Stomach smooth muscle (tissue), 2 donors: Measurements from ENCODE around the gene SNX1.
"Not testable (repeated sequence)": the region's sequence is repeated elsewhere in the genome, so short reads cannot be mapped to it uniquely, and the experiment has no call there.

Source experiments
- H3K27ac ChIP-seq: one replicate; pipeline ENCODE4 v1.7.0; 2013; ENCODE audit warnings: mild to moderate bottlenecking, low read length, inconsistent platforms
- H3K27me3 ChIP-seq, 2 donors: one replicate each; pipeline ENCODE4 v1.7.0; 2013; ENCODE audit warnings: low read length in 2 of 2; ENCODE audit not compliant: insufficient read depth in 2 of 2, control insufficient read depth in 1 of 2
- H3K36me3 ChIP-seq, 2 donors: one replicate each; pipeline ENCODE4 v1.7.0; 2013; ENCODE audit warnings: low read length in 2 of 2; ENCODE audit not compliant: control insufficient read depth in 2 of 2, insufficient read depth in 2 of 2
- H3K4me1 ChIP-seq: one replicate; pipeline ENCODE4 v1.7.0; 2013; ENCODE audit warnings: low read length; ENCODE audit not compliant: control insufficient read depth, insufficient read depth
- H3K4me3 ChIP-seq, 2 donors: one replicate each; pipeline ENCODE4 v1.7.0; 2013; ENCODE audit warnings: low read length in 2 of 2
- H3K9ac ChIP-seq, 2 donors: one replicate each; pipeline ENCODE4 v1.7.0; 2013; ENCODE audit warnings: low read length in 2 of 2, mild to moderate bottlenecking in 1 of 2
- H3K9me3 ChIP-seq, 2 donors: one replicate each; pipeline ENCODE4 v1.7.0; 2013; ENCODE audit warnings: low read length in 2 of 2; ENCODE audit not compliant: control insufficient read depth in 2 of 2
- donor health status: healthy.
- donor health status: Pancreatic carcinoma.

The SNX1 gene, protein sequence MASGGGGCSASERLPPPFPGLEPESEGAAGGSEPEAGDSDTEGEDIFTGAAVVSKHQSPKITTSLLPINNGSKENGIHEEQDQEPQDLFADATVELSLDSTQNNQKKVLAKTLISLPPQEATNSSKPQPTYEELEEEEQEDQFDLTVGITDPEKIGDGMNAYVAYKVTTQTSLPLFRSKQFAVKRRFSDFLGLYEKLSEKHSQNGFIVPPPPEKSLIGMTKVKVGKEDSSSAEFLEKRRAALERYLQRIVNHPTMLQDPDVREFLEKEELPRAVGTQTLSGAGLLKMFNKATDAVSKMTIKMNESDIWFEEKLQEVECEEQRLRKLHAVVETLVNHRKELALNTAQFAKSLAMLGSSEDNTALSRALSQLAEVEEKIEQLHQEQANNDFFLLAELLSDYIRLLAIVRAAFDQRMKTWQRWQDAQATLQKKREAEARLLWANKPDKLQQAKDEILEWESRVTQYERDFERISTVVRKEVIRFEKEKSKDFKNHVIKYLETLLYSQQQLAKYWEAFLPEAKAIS

DNA sequence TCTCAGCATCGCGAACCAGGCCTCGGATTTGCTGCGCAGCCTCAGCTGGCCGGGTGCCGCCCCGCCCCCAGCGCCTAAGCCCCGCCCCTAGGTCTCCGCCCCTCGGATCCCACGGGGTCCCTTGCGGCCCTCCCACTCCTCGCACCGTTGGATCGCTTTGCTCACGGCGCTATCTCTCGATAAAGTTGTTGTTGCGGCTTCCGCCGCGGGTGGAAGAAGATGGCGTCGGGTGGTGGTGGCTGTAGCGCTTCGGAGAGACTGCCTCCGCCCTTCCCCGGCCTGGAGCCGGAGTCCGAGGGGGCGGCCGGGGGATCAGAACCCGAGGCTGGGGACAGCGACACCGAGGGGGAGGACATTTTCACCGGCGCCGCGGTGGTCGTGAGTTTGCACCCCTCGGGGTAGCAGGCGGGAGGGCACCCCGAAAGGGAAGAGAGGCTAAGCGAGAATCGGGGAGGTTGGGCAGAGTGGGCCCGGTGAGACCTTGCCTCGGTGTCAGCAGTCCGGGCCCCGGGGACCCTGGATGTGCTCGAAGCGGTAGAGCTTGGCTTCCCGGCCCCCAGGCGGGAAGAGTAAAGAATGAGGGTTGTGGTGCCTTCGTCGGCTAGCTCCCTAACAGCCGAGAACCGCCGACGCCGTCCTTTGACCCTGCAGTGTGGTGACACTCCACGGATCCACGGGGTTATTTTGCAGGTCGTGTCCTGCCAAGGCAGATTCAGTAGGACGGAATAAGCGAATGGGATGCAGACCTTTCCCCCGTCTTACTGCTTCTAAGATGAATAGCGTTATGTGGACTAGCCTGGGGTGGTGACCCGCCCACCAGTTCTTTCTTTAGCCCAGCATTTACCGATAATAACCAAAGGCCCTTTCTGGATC lies at the start of gene SNX1:
SNX1 (plus strand) TSS at position 188 of the 873 bp plus-strand sequence; CDS start at position 220, 32 bp downstream.
- peaks cover 38% of the 10 kb centered on the region for H3K4me1 ChIP-seq
- peak within 1 kb of the TSS; percentile 88 to 93 for H3K9ac ChIP-seq
- peak within 1 kb of the TSS; percentile 93 to 98 for H3K4me3 ChIP-seq
- no peaks in the 10 kb centered on the region for H3K9me3 ChIP-seq
- H3K36me3 ChIP-seq: no peaks in the 10 kb centered on the region
- peak within 1 kb of the TSS; percentile 90 for H3K27ac ChIP-seq
- no peaks in the 10 kb centered on the region for H3K27me3 ChIP-seq

DNA sequence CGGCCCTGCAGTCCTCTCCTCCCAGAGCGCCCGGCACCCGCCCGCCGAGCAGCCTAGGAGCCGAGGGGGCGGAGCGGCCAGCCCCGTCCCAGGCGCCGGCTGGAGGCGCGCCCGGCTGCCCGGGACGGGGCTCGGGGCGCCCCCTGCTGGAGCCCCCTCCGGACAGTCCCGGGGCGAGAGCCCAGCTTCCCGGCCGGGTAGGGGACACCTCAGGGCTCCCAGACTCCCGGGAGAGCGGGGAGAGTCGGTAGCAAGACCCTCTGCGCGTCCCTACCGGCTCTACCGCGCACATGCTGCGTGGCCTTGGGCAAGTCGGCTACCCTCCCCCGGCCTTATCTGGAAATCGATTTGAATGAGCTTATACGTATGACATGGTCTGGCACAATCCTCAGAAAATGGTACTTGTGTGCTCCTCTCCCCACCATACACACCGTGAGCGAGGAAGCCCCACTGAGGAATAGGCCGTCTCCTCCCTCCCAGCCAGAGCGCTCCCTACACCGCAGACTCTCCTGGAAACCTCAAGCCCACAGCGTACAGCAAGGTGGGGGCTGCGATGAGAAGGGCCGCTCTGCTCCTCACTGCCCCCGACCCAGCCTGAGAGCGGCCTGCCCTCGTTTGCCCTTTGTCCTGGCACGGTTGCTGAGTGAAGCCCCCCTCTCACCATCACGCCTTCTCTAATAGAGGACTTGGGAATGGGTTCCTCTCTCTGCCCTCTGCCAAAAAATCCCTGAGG lies 49.2 kb upstream of the SNX1 start, which contains the start of gene DAPK2:
DAPK2 (minus strand) TSS at position 65 of the 733 bp plus-strand sequence. CDS start 6,224 bp downstream, outside the sequence.
- Histone ChIP-seq H3K27ac (no peak within 1 kb of the TSS), H3K36me3 (no peaks in the 10 kb centered on the region), H3K4me1 (peaks cover 8% of the 10 kb centered on the region), H3K27me3 (peaks cover 6% of the 10 kb centered on the region in 2 donors), H3K9ac (peak within 1 kb of the TSS; percentile 25 to 51), H3K4me3 (peak within 1 kb of the TSS; percentile 33 to 71), H3K9me3 (no peaks in the 10 kb centered on the region)

DNA sequence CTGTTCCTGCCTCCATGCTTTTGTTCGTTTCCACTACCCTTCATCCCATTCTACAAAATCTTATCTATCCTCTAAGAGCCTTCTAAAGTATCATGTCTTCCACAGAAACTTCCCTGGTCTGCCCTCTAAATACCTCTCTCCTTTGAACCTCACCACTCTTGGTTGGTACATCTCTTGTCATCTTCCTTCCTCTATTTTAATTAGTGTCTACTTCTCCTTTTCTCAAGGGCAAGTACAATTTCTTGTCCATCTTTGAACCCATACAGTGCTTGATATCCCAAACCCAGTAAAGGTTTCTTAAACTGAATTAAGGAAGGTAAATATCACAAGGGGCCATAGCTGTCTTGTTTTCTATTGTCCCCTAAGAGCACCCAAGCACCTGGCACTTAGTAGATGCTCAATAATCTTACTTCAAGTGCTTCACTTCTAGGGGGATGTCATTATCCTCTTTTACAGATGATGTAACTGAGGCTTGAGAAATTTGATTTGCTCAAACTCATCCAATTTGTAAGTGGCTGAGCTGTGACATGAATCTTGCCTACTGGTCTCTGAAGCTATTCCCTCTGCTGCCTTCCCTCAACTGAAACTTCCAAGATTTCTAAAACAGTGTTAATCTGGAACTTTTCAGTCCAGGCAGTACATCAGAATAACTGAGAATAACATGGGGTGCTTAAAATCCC lies 46.9 kb upstream of the SNX1 start:
- H3K4me1 ChIP-seq: peaks cover 8% of the 10 kb centered on the region
- H3K9ac ChIP-seq: no peak overlapping the region
- no peaks in the 10 kb centered on the region for H3K36me3 ChIP-seq
- H3K4me3 ChIP-seq: no peak overlapping the region
- H3K27ac ChIP-seq: no peak overlapping the region
- no peaks in the 10 kb centered on the region for H3K9me3 ChIP-seq
- H3K27me3 ChIP-seq: peaks cover 6% of the 10 kb centered on the region in 2 donors

DNA sequence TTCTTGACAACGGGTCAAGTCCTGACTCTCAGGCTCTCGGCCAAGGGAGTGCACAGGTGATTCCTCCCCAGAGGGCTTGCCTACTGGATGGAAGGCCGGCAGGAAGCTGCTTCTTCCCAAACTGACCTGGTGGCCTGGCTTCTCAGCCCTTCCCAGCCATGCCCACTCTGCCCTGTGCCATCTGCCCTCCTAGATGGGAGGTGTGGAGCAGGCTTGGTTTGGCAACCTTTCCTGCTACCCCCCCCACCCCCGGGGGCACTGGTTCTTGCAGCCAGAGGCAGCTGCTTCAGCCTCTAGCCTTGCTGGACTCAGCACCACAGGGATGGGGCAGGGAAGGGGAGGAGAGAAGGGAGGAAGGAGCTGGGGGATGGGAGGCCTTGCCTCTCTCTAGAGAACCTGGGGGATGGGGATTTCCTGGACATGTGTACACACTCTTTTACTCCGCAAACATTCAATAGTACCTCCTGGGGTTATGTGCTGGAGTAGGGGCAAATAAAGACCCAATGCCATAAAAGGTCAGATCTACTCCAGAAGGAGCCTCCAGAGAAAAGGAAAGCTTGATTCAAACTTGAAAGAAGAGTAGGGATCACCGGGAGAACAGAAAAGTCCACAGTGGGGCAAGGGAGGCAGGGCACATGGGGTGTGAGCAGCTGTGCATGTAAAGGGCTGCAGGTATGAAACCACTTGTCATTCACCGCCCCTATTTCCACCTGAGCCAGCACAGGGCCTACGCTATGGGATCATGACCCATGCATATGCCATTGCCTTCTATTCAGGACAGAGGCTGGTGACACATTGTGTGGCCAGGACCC lies 45.3 kb upstream of the SNX1 start:
- no peaks in the 10 kb centered on the region for H3K9me3 ChIP-seq
- no peak overlapping the region for H3K4me3 ChIP-seq
- peaks cover 8% of the 10 kb centered on the region for H3K4me1 ChIP-seq
- H3K9ac ChIP-seq: no peak overlapping the region
- no peaks in the 10 kb centered on the region for H3K36me3 ChIP-seq
- peaks cover 3 to 6% of the 10 kb centered on the region in 2 donors for H3K27me3 ChIP-seq
- H3K27ac ChIP-seq: no peak overlapping the region

DNA sequence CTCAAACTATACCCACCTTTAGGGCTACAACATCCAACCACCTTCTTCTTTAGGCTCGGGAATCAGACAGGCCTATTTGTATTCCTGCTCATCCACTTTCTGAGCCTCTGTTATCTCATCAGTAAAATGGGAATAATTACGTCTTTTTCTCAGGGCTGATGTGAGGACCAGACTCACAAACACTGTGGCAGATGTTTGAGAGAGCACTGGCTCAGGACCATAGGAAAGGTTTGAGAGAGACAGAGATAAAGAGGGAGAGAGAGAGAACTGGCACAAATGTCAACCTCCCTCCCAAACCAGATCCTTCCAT lies 44.7 kb upstream of the SNX1 start:
- Histone ChIP-seq H3K27me3 (peaks cover 0 to 6% of the 10 kb centered on the region in 2 donors), H3K4me3 (no peak overlapping the region), H3K9me3 (no peaks in the 10 kb centered on the region), H3K27ac (no peak overlapping the region), H3K4me1 (peaks cover 8% of the 10 kb centered on the region), H3K9ac (no peak overlapping the region), H3K36me3 (no peaks in the 10 kb centered on the region)

DNA sequence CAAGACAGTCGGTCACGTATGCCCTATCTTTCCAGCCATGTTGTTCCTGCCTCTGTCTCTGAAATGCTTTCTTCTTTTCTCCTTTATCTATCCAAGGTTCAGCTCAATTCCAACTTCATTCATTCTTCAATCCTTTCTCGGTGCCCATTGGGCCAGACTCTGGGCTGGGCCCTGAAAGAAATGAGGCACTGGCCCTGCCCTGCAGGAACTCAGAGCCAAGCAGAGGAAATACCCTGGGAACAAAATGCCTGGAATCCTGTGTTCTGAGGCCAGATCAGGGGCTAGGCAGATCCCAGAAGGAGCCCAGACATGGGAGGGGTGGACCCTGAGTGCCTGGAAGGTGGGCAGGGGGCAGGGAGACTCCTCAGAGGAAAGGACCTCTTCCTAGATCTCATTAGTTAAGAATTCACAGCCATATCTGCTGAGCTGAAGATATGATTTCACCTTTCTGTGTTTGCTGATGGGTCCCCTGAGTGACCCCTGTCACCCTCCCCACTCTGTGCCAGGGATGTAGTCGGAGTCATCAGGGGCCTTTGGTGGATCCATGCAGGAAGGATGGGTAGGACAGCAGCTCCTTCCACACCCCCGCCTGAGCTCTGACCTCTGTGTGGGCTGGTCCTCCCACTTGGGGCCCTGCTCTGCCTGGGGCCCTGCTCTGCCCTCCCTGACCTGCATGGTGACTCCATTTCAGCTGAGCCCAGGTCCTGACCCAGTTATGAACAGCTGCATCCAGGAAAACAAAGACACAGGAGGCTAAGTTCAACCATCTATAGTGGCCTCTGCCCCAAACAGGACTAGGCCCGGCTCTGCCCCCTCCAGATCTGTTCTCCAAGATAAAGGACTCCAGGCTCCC lies 44.1 kb upstream of the SNX1 start:
- Histone ChIP-seq H3K27ac (no peak overlapping the region), H3K9ac (no peak overlapping the region), H3K27me3 (peaks cover 0 to 6% of the 10 kb centered on the region in 2 donors)

DNA sequence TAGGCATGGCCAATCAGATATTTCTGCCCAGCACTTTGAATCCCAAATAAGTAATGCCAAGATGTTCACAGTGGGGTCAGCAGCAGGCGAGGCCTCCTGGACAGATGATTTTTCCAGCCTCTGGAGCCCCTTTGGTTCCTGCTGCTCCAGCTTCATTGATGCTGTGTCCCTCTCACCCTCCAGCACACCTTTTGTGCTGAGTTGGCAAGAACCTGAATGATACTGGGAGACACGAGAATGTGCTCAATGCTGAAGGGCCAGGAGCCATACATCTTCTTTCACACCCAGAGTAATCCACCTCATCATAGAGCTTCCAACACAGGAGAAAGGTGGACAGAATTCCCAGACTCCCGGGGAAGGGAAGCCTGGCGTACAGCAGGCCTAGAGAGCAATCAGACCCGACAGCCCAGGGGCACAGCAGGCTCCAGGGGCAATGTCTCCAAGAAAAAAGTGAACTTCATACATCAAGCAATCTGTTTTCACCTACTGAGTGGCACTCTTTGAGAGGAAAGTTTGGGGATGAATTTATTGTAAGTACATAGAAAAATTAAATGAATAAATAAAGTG lies 42.8 kb upstream of the SNX1 start:
- Histone ChIP-seq H3K36me3 (no peaks in the 10 kb centered on the region), H3K4me1 (no peaks in the 10 kb centered on the region), H3K4me3 (no peak overlapping the region), H3K27me3 (peaks cover 0 to 6% of the 10 kb centered on the region in 2 donors), H3K9me3 (no peaks in the 10 kb centered on the region), H3K27ac (no peak overlapping the region), H3K9ac (no peak overlapping the region)

More for the DNA sequence above, 44.1 kb upstream of the SNX1 start:
- Histone ChIP-seq H3K36me3 (no peaks in the 10 kb centered on the region), H3K9me3 (no peaks in the 10 kb centered on the region), H3K4me3 (no peak overlapping the region), H3K4me1 (peaks cover 6% of the 10 kb centered on the region)

DNA sequence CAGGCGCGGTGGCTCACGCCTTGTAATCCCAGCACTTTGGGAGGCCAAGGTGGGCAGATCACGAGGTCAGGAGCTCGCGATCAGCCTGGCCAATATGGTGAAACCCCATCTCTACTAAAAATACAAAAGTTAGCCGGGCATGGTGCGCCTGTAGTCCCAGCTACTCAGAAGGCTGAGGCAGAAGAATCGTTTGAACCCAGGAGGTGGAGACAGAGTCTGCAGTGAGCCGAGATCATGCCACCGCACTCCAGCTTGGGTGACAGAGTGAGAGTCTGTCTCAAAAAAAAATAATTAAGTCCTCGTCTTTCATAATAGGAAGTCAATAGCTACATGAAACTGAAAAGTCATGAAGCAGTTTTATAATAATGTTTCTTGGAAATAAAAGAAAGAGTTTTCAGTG lies 42.1 kb upstream of the SNX1 start:
- H3K36me3 ChIP-seq, H3K27me3 ChIP-seq, H3K9me3 ChIP-seq, H3K4me1 ChIP-seq, H3K4me3 ChIP-seq, H3K9ac ChIP-seq, H3K27ac ChIP-seq: not testable (repeated sequence)

DNA sequence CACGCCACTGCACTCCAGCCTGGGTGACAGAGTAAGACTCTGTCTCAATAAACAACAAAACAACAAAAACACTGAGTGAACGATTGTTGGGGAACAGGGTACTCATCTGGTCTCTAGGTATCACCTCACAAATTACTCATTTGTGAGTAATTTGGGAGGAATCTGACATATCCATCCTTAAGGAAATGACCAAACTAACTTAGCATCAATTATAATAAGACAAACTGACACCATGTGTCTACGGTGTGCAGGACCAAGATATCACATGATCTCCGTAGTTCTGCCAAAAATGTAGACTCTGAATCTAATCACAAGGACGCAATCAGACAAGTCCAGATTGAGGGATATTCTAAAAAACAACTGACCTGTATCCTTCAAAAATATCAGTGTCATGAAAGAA lies 37.5 kb upstream of the SNX1 start:
- H3K9ac ChIP-seq: no peak overlapping the region
- no peaks in the 10 kb centered on the region for H3K27me3 ChIP-seq
- H3K36me3 ChIP-seq: no peaks in the 10 kb centered on the region
- H3K4me1 ChIP-seq: no peaks in the 10 kb centered on the region
- no peak overlapping the region for H3K4me3 ChIP-seq
- H3K9me3 ChIP-seq: no peaks in the 10 kb centered on the region
- H3K27ac ChIP-seq: no peak overlapping the region
